Coronary artery (tissue), 2 donors: Measurements from ENCODE around the gene C19orf85.

ENCODE experiments used
- DNase-seq: peaks from one replicate; pipeline ENCODE4 v3.0.0-alpha.2; 2017; ENCODE audit warnings: low spot score
- H3K27ac ChIP-seq, 2 donors: fragments of 200-600 bp; sonication (generic); one replicate each; pipeline ENCODE4 v1.5.1; 2016 to 2019
- H3K4me3 ChIP-seq: fragments of 200-600 bp; sonication (generic); 2 replicates; pipeline ENCODE4 v1.5.1; 2016; ENCODE audit warnings: mild to moderate bottlenecking, moderate library complexity
- TF ChIP-seq, protein P1 (sequence below): fragments of 200-600 bp; sonication (generic); IDR thresholded peaks from one replicate; pipeline ENCODE4 v1.5.1; 2019; ENCODE audit warnings: antibody characterized with exemption

C19orf85 gene

DNA sequence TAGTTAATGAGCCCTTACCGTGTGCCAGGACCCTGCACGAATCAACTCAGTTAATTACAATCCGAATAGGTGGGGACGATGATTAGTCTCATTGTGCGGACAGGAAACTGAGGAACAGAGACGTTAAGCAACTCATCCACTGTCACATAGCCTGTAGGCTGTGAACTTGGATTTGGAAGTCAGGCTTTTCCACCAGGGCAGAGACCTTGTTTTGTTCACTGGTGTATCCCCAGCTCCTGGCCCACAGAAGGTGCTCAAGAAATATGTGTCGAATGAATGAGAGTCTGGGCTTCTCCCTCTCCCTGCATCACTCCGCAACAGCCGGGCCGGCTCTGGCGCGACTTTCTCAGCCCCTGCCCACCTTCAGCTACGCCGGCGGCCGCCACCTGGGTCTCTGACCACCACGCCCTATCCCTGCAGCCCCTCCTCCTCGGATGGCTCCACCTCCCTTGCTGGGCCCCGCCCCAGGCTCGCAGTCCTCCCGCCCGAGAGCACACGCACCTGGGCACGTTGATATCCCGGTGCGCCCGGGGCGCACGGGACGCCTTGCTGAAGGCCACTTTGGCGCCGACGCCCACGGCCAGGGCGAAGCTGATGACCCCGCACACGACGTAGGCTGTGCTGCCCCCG lies 22.7 kb downstream of the C19orf85 start:
- DNase-seq, result no peak
- TF ChIP-seq, protein P1, sequence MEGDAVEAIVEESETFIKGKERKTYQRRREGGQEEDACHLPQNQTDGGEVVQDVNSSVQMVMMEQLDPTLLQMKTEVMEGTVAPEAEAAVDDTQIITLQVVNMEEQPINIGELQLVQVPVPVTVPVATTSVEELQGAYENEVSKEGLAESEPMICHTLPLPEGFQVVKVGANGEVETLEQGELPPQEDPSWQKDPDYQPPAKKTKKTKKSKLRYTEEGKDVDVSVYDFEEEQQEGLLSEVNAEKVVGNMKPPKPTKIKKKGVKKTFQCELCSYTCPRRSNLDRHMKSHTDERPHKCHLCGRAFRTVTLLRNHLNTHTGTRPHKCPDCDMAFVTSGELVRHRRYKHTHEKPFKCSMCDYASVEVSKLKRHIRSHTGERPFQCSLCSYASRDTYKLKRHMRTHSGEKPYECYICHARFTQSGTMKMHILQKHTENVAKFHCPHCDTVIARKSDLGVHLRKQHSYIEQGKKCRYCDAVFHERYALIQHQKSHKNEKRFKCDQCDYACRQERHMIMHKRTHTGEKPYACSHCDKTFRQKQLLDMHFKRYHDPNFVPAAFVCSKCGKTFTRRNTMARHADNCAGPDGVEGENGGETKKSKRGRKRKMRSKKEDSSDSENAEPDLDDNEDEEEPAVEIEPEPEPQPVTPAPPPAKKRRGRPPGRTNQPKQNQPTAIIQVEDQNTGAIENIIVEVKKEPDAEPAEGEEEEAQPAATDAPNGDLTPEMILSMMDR, result no peak
- Histone ChIP-seq H3K4me3 (no peak overlapping the region), H3K27ac (no peak overlapping the region)

DNA sequence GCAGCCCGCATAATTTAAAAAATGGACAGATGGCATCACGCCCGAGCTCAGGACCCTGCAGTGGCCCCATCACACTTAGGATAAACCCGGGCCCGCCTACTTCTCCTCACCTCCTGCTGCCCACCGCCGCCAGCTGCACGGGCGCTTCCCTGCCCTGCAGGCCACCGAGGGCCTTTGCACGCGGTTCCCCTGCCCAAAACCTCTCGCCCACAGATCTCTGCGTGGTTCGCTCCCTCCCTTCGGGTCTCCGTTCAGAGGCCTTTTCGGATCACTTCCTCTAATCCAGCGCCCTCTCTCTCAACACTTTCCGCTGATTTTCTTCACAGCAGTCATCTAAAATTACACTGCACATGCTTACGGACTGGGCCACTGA lies 23.2 kb downstream of the C19orf85 start:
- DNase-seq, result no peak
- Histone ChIP-seq H3K27ac (no peak overlapping the region), H3K4me3 (no peak overlapping the region)
- TF ChIP-seq, protein P1, result no peak

DNA sequence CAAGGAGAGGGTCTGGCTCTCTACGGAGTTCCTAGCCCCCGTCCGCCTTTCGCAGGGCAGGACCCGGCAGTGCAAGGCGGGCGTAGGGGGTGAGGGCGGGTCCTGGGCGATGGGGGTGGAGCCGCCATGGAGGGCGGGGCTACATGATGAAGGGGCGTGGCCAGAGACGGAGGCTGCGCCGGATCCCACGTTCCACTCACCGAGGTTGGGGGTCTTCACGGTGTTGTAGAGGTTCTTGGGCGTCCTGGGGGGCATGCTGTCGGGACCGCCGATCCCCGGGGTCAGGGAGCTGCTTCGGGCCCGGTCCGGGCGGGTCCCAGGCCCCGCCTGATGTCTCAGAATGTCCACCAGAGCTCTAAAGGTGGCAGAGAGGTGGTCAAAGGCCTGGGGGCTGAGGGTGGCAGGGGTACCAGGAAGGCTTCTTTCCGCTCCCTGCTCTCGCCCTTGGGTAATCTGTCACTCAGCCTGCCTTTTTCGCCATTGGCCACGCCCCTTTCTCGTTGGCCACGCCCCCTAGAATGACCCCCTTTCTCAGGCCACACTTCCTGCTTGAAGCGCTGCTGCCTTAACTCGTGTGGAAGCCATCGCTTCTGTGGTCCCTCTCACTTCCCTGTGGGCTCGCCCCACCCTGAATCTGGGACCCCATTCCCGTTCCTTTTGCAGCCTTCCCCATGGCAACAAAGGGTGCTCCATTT lies 24.0 kb downstream of the C19orf85 start:
- TF ChIP-seq, protein P1, result no peak
- Histone ChIP-seq H3K4me3 (no peak overlapping the region), H3K27ac (no peak overlapping the region)
- no peak for DNase-seq

DNA sequence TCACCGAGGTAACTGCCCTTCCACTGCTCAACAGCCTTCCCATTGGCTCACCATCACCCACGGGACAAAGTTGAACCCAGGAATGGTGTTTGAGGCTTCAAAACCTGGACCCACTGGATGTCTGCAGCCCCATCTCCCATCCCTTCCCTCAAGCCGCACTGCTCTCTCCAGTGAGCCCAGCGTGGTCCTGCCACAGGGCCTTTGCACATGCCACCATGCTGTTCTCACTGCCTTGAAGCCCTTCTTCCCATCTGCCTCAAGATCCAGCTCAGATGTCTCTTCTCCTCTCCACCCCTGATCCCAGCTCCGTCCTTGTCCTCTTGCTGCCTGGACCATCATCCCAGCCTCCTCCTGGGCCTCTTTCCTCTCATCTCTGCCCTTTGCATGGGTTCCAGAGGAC lies 25.5 kb downstream of the C19orf85 start:
- no peak overlapping the region for H3K27ac ChIP-seq
- TF ChIP-seq, protein P1, result no peak

DNA sequence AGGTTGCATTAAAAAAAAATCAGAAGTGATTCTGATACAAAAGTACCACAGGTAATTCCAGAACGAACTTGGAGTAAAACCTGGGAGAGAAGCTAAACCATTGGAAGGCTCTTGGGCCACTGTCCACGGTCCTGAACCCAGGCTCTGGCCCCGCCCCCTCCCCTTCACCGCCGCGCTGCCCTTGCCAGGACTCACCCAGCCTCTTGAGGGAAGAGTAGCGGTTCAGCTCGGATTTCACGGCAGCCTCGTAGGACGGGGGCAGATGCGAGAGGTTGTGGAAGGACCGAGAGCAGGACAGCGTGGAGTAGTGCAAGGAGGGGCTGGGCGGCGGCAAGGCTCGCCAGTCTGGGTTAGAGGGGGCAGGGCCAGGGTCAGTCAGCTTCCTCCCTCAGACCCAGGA lies 27.1 kb downstream of the C19orf85 start:
- TF ChIP-seq, protein P1, result no peak
- no peak for DNase-seq
- Histone ChIP-seq H3K27ac (no peak overlapping the region), H3K4me3 (no peak overlapping the region)

More for the DNA sequence above, 25.5 kb downstream of the C19orf85 start:
- H3K4me3 ChIP-seq, result no peak overlapping the region
- DNase-seq, result no peak

DNA sequence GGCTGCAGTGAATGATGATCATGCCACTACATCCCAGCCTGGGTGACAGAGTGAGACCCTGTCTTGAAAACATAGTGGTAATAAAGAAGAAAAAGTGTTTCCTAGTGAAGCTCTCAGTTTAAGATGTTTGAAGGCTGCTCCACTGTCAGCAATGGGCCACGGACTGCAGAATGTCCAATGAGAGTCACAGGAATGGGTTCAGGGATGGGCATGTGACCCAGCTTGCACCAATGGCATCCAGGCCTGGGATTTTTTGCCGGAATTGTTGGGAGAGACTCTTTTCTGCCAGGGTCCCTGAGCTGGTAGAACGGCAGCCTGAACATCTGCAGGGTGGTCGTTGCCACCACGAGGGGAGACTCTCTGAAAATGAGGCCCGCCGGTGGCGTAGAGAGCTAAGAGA lies 27.7 kb downstream of the C19orf85 start:
- Histone ChIP-seq H3K4me3 (no peak overlapping the region), H3K27ac (no peak overlapping the region)
- DNase-seq, result no peak
- TF ChIP-seq, protein P1, result no peak

DNA sequence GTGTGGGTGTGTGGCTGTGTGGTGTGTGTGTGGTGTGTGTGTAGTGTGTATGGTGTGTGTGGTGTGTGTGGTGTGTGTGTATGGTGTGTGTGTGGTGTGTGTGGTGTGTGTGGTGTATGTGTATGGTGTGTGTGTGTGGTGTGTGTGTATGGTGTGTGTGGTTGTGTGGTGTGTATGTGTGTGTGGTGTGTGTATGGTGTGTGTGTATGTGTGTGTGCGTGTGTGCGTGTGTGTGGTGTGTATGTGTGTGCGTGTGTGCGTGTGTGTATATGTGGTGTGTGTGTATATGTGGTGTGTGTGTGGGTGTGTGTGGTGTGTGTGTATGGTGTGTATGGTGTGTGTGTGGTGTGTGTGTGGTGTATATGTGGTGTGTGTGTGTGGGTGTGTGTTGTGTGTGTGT lies 29.5 kb downstream of the C19orf85 start:
- TF ChIP-seq, protein P1, result no peak
- no peak for DNase-seq
- Histone ChIP-seq H3K27ac (no peak overlapping the region), H3K4me3 (no peak overlapping the region)
